Measurements from ENCODE around the gene TRMT10B.

GRCh38 chr9:37761511-37761910, 7.9 kb downstream of the TRMT10B start:
- TF ChIP-seq CTCF (IDR thresholded peaks at IDR 0.05) (no peak), POLR2AphosphoS5 (IDR thresholded peaks at IDR 0.05) (no peak), POLR2A (IDR thresholded peaks at IDR 0.05; ENCODE audit: low read depth) (no peak)
